Bronchial epithelial cell (primary cell): ENCODE results near the gene USP48. TPM values are rescaled to one million over a fixed set of nuclear protein-coding genes. Genes with fewer than 3 reads are reported as not detected.

Source experiments
- DNase-seq: peaks from one replicate; pipeline ENCODE4 v3.0.0-alpha.2; 2010; ENCODE audit warnings: low read depth
- FAIRE-seq: peaks from 2 replicates; lab custom pipeline; 2011; peaks lifted over from hg19 to GRCh38; lab: Jason Lieb, UNC
- H3K27me3 ChIP-seq: 2 replicates; pipeline ENCODE4 v1.5.1; 2011; ENCODE audit warnings: low read length; ENCODE audit not compliant: control insufficient read depth, insufficient read depth
- H3K36me3 ChIP-seq: 2 replicates; pipeline ENCODE4 v1.5.1; 2011; ENCODE audit warnings: low read length; ENCODE audit not compliant: control insufficient read depth, insufficient read depth
- H3K4me3 ChIP-seq: 2 replicates; pipeline ENCODE4 v1.5.1; 2011; ENCODE audit warnings: mild to moderate bottlenecking, low read depth, low read length, control low read depth
- CTCF ChIP-seq: IDR thresholded peaks from 2 replicates; pipeline ENCODE4 v1.5.1; 2011; ENCODE audit warnings: mild to moderate bottlenecking, moderate library complexity, low read length, control low read depth, inconsistent platforms; ENCODE audit not compliant: insufficient read depth, severe bottlenecking
- total RNA-seq: library from RNA; depleted of rRNA; stranded (reverse); fragments of >200 nt; gene quantifications from 2 replicates; pipeline ENCODE4 v1.2.1, GENCODE V29; 2014

USP48 gene
- total RNA-seq, 1 donor from 2014 or later = 23.4 TPM

- no peak for DNase-seq
- peaks cover 9% of the 10 kb centered on the region for H3K27me3 ChIP-seq
- FAIRE-seq = no peak
- TF ChIP-seq CTCF = no peak
- H3K4me3 ChIP-seq = no peak overlapping the region
- H3K36me3 ChIP-seq = no peaks in the 10 kb centered on the region
Measured at GRCh38 chr1:21652937-21653743, 129.8 kb downstream of the USP48 start.

GRCh38 chr1:21652101-21652936, 130.6 kb downstream of the USP48 start:
- peaks cover 9% of the 10 kb centered on the region for H3K27me3 ChIP-seq
- no peak for DNase-seq
- no peak overlapping the region for H3K4me3 ChIP-seq
- no peaks in the 10 kb centered on the region for H3K36me3 ChIP-seq
- FAIRE-seq = no peak
- TF ChIP-seq CTCF = no peak

- FAIRE-seq = no peak
Measured at GRCh38 chr1:21651214-21652042, 131.5 kb downstream of the USP48 start.

GRCh38 chr1:21650400-21650799, 132.5 kb downstream of the USP48 start:
- no peak for FAIRE-seq
- DNase-seq = no peak
- no peaks in the 10 kb centered on the region for H3K36me3 ChIP-seq
- H3K27me3 ChIP-seq = peaks cover 9% of the 10 kb centered on the region
- no peak overlapping the region for H3K4me3 ChIP-seq
- TF ChIP-seq CTCF = no peak

More at GRCh38 chr1:21651214-21652042, 131.5 kb downstream of the USP48 start:
- Histone ChIP-seq H3K27me3 (peaks cover 9% of the 10 kb centered on the region), H3K4me3 (peak overlapping the region; percentile 38), H3K36me3 (no peaks in the 10 kb centered on the region)
- DNase-seq = no peak
- TF ChIP-seq CTCF = no peak

- no peak for FAIRE-seq
- no peak for TF ChIP-seq CTCF
- Histone ChIP-seq H3K36me3 (no peaks in the 10 kb centered on the region), H3K4me3 (no peak overlapping the region), H3K27me3 (peaks cover 9% of the 10 kb centered on the region)
- no peak for DNase-seq
Measured at GRCh38 chr1:21649315-21649714, 133.6 kb downstream of the USP48 start.
